ENCODE data around the gene DACT2. TPM values are rescaled to one million over a fixed set of nuclear protein-coding genes. Genes with fewer than 3 reads are reported as not detected.
"Not testable (repeated sequence)": the region's sequence is repeated elsewhere in the genome, so short reads cannot be mapped to it uniquely, and the experiment has no call there.

The DACT2 gene
- total RNA-seq, 1 experiment from 2014 or later = not detected

GRCh38 chr6:168284187-168284586 lies 35.4 kb downstream of the DACT2 start:
- Mint-ChIP-seq H3K9me3 (ENCODE audit: unreplicated experiment) (no peaks in the 10 kb centered on the region), H3K4me3 (ENCODE audit: unreplicated experiment) (no peak overlapping the region)

DNA sequence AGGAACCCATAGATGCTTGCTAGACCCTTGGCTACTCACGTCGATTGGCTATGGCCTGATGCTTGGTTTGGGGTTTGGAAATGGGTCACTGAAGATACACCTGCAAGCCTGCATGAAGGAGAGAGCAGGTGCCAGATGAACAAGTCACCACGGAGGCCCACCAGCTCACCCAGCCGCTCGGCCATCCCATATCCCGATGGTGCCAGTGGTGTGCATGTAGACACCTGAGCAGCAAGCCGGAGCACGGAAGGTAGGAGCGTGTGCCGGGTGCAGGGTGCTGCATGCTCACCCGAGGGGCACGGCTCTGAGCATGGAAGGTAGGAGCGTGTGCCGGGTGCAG lies 35.9 kb downstream of the DACT2 start:
- no peak for TF ChIP-seq CTCF (IDR thresholded peaks at IDR 0.05; ENCODE audit: unreplicated experiment)
- no peak for DNase-seq (ENCODE audit: unreplicated experiment)
- Mint-ChIP-seq H3K36me3 (ENCODE audit: insufficient read depth, unreplicated experiment) (no peaks in the 10 kb centered on the region), H3K27me3 (ENCODE audit: insufficient read depth, unreplicated experiment) (peaks cover 41% of the 10 kb centered on the region), H3K4me1 (ENCODE audit: insufficient read depth, unreplicated experiment) (no peaks in the 10 kb centered on the region), H3K4me3 (ENCODE audit: unreplicated experiment) (no peak overlapping the region), H3K27ac (ENCODE audit: low read depth, unreplicated experiment) (no peak overlapping the region), H3K9me3 (ENCODE audit: unreplicated experiment) (no peaks in the 10 kb centered on the region)
- CTCF ChIA-PET = no interaction called here
- no TSS peak for BruUV-seq (replicated peaks)
- intact Hi-C loops (cut with micrococcal nuclease) = no loop called here
- POLR2A ChIA-PET = no interaction called here

More at GRCh38 chr6:168284187-168284586, 35.4 kb downstream of the DACT2 start:
- intact Hi-C loops (cut with micrococcal nuclease) = no loop called here
- Mint-ChIP-seq H3K4me1 (ENCODE audit: insufficient read depth, unreplicated experiment) (no peaks in the 10 kb centered on the region), H3K27ac (ENCODE audit: low read depth, unreplicated experiment) (no peak overlapping the region), H3K27me3 (ENCODE audit: insufficient read depth, unreplicated experiment) (peaks cover 36% of the 10 kb centered on the region), H3K36me3 (ENCODE audit: insufficient read depth, unreplicated experiment) (no peaks in the 10 kb centered on the region)
- DNase-seq (ENCODE audit: unreplicated experiment) = peak; percentile 17
- TF ChIP-seq CTCF (IDR thresholded peaks at IDR 0.05; ENCODE audit: unreplicated experiment) = no peak
- CTCF ChIA-PET = interaction anchor here (0.6 kb wide), 1 partner anchor 1759 kb away, joined by 3 read pairs; no protein-coding TSS in a partner anchor
- POLR2A ChIA-PET = no interaction called here
- BruUV-seq (replicated peaks) = no TSS peak

DNA sequence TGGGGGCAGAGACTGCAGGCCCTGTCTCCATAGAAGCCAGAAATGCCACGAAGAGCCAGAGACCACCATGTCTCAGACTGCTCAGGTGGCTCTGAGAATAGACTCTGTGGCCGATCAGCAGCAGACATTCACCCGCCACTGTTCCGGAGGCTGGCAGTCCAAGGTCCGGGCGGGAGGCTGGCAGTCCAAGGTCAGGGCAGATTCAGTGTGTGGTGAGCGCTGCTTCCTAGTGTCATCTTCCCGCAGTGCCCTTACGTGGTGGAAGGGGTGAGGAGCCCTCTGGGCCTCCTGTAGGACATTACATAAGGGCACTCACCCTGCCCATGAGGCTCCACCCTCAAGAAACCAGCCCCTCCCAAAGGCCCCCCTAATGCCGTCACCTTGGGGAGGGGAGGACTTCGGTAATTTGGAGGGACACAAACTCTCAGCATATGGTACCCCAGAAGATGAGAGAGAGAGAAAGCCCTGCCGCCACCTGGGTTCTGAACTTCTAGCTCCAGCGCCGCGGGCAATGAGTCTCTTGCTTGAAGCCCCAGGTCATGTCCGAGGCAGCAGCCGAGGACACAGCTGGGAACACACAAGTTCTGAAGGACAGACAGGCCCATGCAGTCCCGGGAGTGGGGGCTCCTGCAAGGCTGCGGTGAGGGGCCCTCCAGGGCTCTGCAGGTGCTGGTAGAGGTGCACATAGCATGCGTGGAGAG lies 36.4 kb downstream of the DACT2 start:
- Mint-ChIP-seq H3K4me3 (ENCODE audit: unreplicated experiment) (no peak overlapping the region), H3K36me3 (ENCODE audit: insufficient read depth, unreplicated experiment) (no peaks in the 10 kb centered on the region), H3K9me3 (ENCODE audit: unreplicated experiment) (no peaks in the 10 kb centered on the region), H3K27ac (ENCODE audit: low read depth, unreplicated experiment) (no peak overlapping the region), H3K4me1 (ENCODE audit: insufficient read depth, unreplicated experiment) (no peaks in the 10 kb centered on the region), H3K27me3 (ENCODE audit: insufficient read depth, unreplicated experiment) (peaks cover 46% of the 10 kb centered on the region)
- no peak for TF ChIP-seq CTCF (IDR thresholded peaks at IDR 0.05; ENCODE audit: unreplicated experiment)
- intact Hi-C loops (cut with micrococcal nuclease) = no loop called here
- no peak for DNase-seq (ENCODE audit: unreplicated experiment)
- CTCF ChIA-PET = no interaction called here
- no TSS peak for BruUV-seq (replicated peaks)
- POLR2A ChIA-PET = no interaction called here

DNA sequence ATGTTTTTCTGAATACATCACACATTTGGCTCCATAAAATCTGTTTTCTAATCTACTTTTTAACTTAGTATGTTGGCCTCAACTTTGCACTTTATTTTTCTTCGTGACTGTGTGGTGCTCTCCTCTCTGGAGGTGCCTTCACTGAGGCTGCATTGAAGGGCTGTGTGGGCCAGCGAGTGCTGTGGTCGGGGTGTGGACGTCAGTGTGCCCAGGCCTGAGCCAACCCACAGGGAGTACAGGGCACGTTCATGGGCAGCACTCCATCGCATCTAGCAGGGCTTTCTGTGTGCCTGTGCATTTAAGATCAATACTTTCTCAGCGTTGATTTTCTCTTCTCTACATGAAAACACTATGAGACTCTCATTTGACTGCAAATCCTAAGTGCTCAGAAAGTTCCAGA lies 37.8 kb downstream of the DACT2 start:
- Mint-ChIP-seq H3K9me3 (ENCODE audit: unreplicated experiment) (no peaks in the 10 kb centered on the region), H3K27me3 (ENCODE audit: insufficient read depth, unreplicated experiment) (peaks cover 59% of the 10 kb centered on the region), H3K4me1 (ENCODE audit: insufficient read depth, unreplicated experiment) (no peaks in the 10 kb centered on the region), H3K4me3 (ENCODE audit: unreplicated experiment) (no peak overlapping the region), H3K27ac (ENCODE audit: low read depth, unreplicated experiment) (no peak overlapping the region), H3K36me3 (ENCODE audit: insufficient read depth, unreplicated experiment) (no peaks in the 10 kb centered on the region)
- no peak for TF ChIP-seq CTCF (IDR thresholded peaks at IDR 0.05; ENCODE audit: unreplicated experiment)
- ChIA-PET CTCF (no interaction called here), POLR2A (no interaction called here)
- no TSS peak for BruUV-seq (replicated peaks)
- intact Hi-C loops (cut with micrococcal nuclease) = no loop called here
- DNase-seq (ENCODE audit: unreplicated experiment) = no peak

DNA sequence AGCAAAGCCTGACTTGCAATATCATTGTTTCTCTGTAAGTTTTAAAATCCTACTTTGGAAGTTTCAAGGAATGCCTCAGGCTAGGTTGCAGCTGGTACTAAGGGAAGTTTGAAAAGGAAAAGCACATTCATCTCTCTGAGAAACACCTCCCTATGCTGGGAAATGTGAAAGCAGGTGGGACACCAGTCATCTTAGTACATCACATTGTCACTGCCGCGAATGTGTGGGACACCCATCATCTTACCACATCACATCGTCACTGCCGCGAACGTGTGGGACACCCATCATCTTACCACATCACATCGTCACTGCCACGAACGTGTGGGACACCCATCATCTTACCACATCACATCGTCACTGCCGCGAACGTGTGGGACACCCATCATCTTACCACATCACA lies 38.3 kb downstream of the DACT2 start:
- H3K4me3 Mint-ChIP-seq (ENCODE audit: unreplicated experiment); H3K27ac Mint-ChIP-seq (ENCODE audit: low read depth, unreplicated experiment); DNase-seq (ENCODE audit: unreplicated experiment); H3K4me1 Mint-ChIP-seq (ENCODE audit: insufficient read depth, unreplicated experiment); H3K36me3 Mint-ChIP-seq (ENCODE audit: insufficient read depth, unreplicated experiment); BruUV-seq (replicated peaks); H3K9me3 Mint-ChIP-seq (ENCODE audit: unreplicated experiment); CTCF ChIA-PET; intact Hi-C loops (cut with micrococcal nuclease): not testable (repeated sequence)
- POLR2A ChIA-PET = interaction anchor here (0.6 kb wide), 1 partner anchor 111 kb away, joined by 3 read pairs; no protein-coding TSS in a partner anchor
- peaks cover 59% of the 10 kb centered on the region for H3K27me3 Mint-ChIP-seq (ENCODE audit: insufficient read depth, unreplicated experiment)

Measured in MCF 10A (cell line).